ENCODE results near the gene DMXL2.
A peak's percentile ranks its signal among the peaks of the same experiment; 100 is the strongest.
"Not testable (repeated sequence)": the region's sequence is repeated elsewhere in the genome, so short reads cannot be mapped to it uniquely, and the experiment has no call there.

The DMXL2 gene

GRCh38 chr15:51648101-51648500 is 25.5 kb upstream of the DMXL2 start:
- ATAC-seq: not testable (repeated sequence)

DNA sequence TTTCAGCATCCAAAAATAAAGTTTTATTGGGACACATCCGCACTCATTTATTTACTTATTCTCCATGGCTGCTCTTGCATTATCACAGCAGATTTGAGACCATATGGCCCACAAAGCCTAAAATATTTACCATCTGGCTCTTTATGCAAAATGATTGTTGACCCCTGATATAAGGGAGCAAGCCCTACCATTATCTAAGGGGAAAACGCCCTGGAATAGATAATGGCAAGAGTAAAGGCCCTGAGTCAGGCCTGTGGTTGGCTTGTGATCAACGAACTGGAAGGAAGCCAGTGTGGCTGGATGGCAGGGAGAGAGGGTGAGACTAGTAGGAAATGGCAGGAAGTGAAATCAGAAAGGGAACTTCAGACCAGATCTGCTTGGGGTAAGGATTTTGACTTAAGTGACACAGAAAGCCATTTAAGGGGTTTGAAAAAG is 24.6 kb upstream of the DMXL2 start:
- TF ChIP-seq ZNF565 (CRISPR knock-in tag; conservative IDR thresholded peaks at IDR 0.05; ENCODE audit: low read depth) (no peak), CSDC2 (CRISPR knock-in tag; IDR thresholded peaks at IDR 0.05) (no peak), ISL1 (CRISPR knock-in tag; IDR thresholded peaks at IDR 0.05) (no peak), ZC3H10 (CRISPR knock-in tag; IDR thresholded peaks at IDR 0.05) (no peak), RARB (CRISPR knock-in tag; IDR thresholded peaks at IDR 0.05) (no peak), TOX (CRISPR knock-in tag; IDR thresholded peaks at IDR 0.05; ENCODE audit: borderline replicate concordance) (no peak), GLIS3 (CRISPR knock-in tag; IDR thresholded peaks at IDR 0.05) (no peak), SNAI2 (CRISPR knock-in tag; IDR thresholded peaks at IDR 0.05) (no peak), CSRNP3 (CRISPR knock-in tag; IDR thresholded peaks at IDR 0.05) (no peak), OSR1 (CRISPR knock-in tag; IDR thresholded peaks at IDR 0.05) (no peak), PATZ1 (CRISPR knock-in tag; IDR thresholded peaks at IDR 0.05; ENCODE audit: borderline replicate concordance) (no peak), ZFP30 (CRISPR knock-in tag; IDR thresholded peaks at IDR 0.05) (no peak), TCF4 (CRISPR knock-in tag; IDR thresholded peaks at IDR 0.05; ENCODE audit: borderline replicate concordance) (no peak), BACH2 (CRISPR knock-in tag; IDR thresholded peaks at IDR 0.05; ENCODE audit: borderline replicate concordance) (no peak)
- TF ChIP-seq, protein P1, sequence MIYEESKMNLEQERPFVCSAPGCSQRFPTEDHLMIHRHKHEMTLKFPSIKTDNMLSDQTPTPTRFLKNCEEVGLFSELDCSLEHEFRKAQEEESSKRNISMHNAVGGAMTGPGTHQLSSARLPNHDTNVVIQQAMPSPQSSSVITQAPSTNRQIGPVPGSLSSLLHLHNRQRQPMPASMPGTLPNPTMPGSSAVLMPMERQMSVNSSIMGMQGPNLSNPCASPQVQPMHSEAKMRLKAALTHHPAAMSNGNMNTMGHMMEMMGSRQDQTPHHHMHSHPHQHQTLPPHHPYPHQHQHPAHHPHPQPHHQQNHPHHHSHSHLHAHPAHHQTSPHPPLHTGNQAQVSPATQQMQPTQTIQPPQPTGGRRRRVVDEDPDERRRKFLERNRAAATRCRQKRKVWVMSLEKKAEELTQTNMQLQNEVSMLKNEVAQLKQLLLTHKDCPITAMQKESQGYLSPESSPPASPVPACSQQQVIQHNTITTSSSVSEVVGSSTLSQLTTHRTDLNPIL (CRISPR knock-in tag; IDR thresholded peaks at IDR 0.05; ENCODE audit: low read depth): no peak
- TF ChIP-seq, protein P2, sequence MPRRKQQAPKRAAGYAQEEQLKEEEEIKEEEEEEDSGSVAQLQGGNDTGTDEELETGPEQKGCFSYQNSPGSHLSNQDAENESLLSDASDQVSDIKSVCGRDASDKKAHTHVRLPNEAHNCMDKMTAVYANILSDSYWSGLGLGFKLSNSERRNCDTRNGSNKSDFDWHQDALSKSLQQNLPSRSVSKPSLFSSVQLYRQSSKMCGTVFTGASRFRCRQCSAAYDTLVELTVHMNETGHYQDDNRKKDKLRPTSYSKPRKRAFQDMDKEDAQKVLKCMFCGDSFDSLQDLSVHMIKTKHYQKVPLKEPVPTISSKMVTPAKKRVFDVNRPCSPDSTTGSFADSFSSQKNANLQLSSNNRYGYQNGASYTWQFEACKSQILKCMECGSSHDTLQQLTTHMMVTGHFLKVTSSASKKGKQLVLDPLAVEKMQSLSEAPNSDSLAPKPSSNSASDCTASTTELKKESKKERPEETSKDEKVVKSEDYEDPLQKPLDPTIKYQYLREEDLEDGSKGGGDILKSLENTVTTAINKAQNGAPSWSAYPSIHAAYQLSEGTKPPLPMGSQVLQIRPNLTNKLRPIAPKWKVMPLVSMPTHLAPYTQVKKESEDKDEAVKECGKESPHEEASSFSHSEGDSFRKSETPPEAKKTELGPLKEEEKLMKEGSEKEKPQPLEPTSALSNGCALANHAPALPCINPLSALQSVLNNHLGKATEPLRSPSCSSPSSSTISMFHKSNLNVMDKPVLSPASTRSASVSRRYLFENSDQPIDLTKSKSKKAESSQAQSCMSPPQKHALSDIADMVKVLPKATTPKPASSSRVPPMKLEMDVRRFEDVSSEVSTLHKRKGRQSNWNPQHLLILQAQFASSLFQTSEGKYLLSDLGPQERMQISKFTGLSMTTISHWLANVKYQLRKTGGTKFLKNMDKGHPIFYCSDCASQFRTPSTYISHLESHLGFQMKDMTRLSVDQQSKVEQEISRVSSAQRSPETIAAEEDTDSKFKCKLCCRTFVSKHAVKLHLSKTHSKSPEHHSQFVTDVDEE (CRISPR knock-in tag; IDR thresholded peaks at IDR 0.05): no peak
- ATAC-seq: peak; percentile 70

DNA sequence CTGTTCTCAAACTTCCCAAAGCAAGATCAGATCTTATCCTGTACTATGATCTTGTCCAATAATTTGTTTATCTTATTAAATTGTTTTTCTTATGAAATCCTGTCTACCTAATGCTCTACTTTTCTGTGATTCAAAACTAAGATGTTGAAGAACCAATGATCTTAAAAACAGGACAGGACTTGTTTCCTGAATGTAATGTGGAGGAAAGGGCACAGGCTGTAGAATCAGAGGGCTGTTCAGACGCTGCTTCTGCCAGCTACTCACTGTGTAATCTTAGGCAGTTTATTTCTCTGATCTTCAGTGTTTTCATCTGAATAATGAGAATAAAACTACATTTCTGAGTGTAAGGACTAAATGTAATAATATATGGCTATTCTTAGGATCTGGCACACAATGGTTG is 20.1 kb upstream of the DMXL2 start:
- TF ChIP-seq TOX (CRISPR knock-in tag; IDR thresholded peaks at IDR 0.05; ENCODE audit: borderline replicate concordance) (no peak), ZFP30 (CRISPR knock-in tag; IDR thresholded peaks at IDR 0.05) (no peak), POU6F1 (CRISPR knock-in tag; IDR thresholded peaks at IDR 0.05; ENCODE audit: borderline replicate concordance, low read depth) (no peak), RARB (CRISPR knock-in tag; IDR thresholded peaks at IDR 0.05) (no peak)
- TF ChIP-seq, protein P2 (CRISPR knock-in tag; IDR thresholded peaks at IDR 0.05): no peak
- ATAC-seq: no peak

All from SK-N-SH treated with all-trans-retinoic acid at 6 μM for 48 hours (cell line).